Liver (tissue), 3 donors: ENCODE data around the gene ROBO2.

Experiments
- ATF3 ChIP-seq: IDR thresholded peaks from 2 replicates; pipeline ENCODE4 v1.6.1; 2016; ENCODE audit warnings: antibody characterized with exemption
- CTCF ChIP-seq: fragments of 150-350 bp; IDR thresholded peaks from 2 replicates; pipeline ENCODE4 v1.5.1; 2017; ENCODE audit warnings: improper control_type of control experiment, low read depth, low read length; ENCODE audit not compliant: missing input control
- TAF1 ChIP-seq: conservative IDR thresholded peaks from 2 replicates; pipeline ENCODE4 v1.6.1; 2016; ENCODE audit warnings: antibody characterized with exemption, mild to moderate bottlenecking
- ZBTB33 ChIP-seq: IDR thresholded peaks from 2 replicates; pipeline ENCODE4 v1.6.1; 2016; ENCODE audit warnings: antibody characterized with exemption
- donor health status: healthy.
- donor health status: healthy.

GRCh38 chr3:77562089-77562488 lies 522.2 kb downstream of the ROBO2 start:
- TF ChIP-seq CTCF (no peak), TAF1 (no peak), ATF3 (no peak), ZBTB33 (no peak)
